Tibial nerve (tissue), 3 donors: Measurements from ENCODE around the gene CSF2.
"Not testable (repeated sequence)": the region's sequence is repeated elsewhere in the genome, so short reads cannot be mapped to it uniquely, and the experiment has no call there.

Experiments used
- POLR2A ChIP-seq, 2 donors: fragments of 450-650 bp; IDR thresholded peaks; one replicate each; pipeline ENCODE4 v1.6.1; 2017; ENCODE audit warnings: antibody characterized with exemption in 2 of 2, mild to moderate bottlenecking in 2 of 2, moderate library complexity in 2 of 2
- TF ChIP-seq, protein P1 (sequence below), 5 experiments: fragments of 200-600 bp in 3 of 5; fragments of 450-650 bp in 2 of 5; sonication (generic) in 3 of 5; IDR thresholded peaks; one replicate each; pipeline ENCODE4 v1.5.1; 2016 to 2019; ENCODE audit warnings: antibody characterized with exemption in 5 of 5, mild to moderate bottlenecking in 3 of 5, moderate library complexity in 2 of 5

DNA sequence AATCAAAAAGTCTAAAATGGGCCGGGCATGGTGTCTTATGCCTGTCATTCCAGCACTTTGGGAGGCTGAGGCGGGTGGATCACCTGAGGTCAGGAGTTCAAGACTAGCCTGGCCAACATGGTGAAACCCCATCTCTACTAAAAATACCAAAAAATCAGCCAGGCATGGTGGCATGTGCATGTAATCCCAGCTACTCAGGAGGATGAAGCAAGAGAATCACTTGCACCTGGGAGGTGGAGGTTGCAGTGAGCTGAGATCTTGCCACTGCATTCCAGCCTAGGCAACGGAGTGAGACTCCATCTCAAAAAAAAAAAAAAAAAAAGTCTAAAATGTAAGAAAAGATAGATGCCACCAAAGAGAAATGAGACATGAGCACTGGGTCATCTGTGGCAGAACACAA, 49.4 kb downstream of the CSF2 start:
- TF ChIP-seq, protein P1, sequence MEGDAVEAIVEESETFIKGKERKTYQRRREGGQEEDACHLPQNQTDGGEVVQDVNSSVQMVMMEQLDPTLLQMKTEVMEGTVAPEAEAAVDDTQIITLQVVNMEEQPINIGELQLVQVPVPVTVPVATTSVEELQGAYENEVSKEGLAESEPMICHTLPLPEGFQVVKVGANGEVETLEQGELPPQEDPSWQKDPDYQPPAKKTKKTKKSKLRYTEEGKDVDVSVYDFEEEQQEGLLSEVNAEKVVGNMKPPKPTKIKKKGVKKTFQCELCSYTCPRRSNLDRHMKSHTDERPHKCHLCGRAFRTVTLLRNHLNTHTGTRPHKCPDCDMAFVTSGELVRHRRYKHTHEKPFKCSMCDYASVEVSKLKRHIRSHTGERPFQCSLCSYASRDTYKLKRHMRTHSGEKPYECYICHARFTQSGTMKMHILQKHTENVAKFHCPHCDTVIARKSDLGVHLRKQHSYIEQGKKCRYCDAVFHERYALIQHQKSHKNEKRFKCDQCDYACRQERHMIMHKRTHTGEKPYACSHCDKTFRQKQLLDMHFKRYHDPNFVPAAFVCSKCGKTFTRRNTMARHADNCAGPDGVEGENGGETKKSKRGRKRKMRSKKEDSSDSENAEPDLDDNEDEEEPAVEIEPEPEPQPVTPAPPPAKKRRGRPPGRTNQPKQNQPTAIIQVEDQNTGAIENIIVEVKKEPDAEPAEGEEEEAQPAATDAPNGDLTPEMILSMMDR (IDR thresholded peaks at IDR 0.05), result not testable (repeated sequence)
- TF ChIP-seq POLR2A (IDR thresholded peaks at IDR 0.05), result not testable (repeated sequence)
